DMS53 (cell line): ENCODE measurements around the gene COL2A1.

Source experiments
- DNase-seq: peaks from one replicate; lab custom pipeline; 2025; lab: John Stamatoyannopoulos, UW

COL2A1 gene

GRCh38 chr12:47989666-47990065 lies 14.6 kb downstream of the COL2A1 start:
- DNase-seq = no peak

GRCh38 chr12:47989023-47989417 lies 15.3 kb downstream of the COL2A1 start:
- no peak for DNase-seq

- DNase-seq = peak; percentile 65
These were observed 15.9 kb downstream of the COL2A1 start for GRCh38 chr12:47988073-47989022.

- no peak for DNase-seq
These were observed 16.7 kb downstream of the COL2A1 start for GRCh38 chr12:47987411-47988072.

- no peak for DNase-seq
These were observed 17.4 kb downstream of the COL2A1 start for GRCh38 chr12:47986832-47987231.

- DNase-seq = no peak
These were observed 18.0 kb downstream of the COL2A1 start for GRCh38 chr12:47986291-47986660.

GRCh38 chr12:47985596-47986290 lies 18.5 kb downstream of the COL2A1 start:
- DNase-seq = no peak

- DNase-seq = no peak
These were observed 19.9 kb downstream of the COL2A1 start for GRCh38 chr12:47984331-47984801.

- DNase-seq = no peak
These were observed 20.6 kb downstream of the COL2A1 start for GRCh38 chr12:47983541-47984115.

GRCh38 chr12:47982770-47983169 lies 21.5 kb downstream of the COL2A1 start:
- DNase-seq = no peak

- no peak for DNase-seq
These were observed 22.0 kb downstream of the COL2A1 start for GRCh38 chr12:47982311-47982710.

- no peak for DNase-seq
These were observed 22.6 kb downstream of the COL2A1 start for GRCh38 chr12:47981496-47982260.

- no peak for DNase-seq
These were observed 23.3 kb downstream of the COL2A1 start for GRCh38 chr12:47980779-47981495.

- no peak for DNase-seq
These were observed 24.1 kb downstream of the COL2A1 start for GRCh38 chr12:47980197-47980596.

GRCh38 chr12:47979686-47980085 lies 24.6 kb downstream of the COL2A1 start:
- DNase-seq = no peak

GRCh38 chr12:47979166-47979565 lies 25.1 kb downstream of the COL2A1 start:
- DNase-seq = no peak

GRCh38 chr12:47978598-47978873 lies 25.7 kb downstream of the COL2A1 start:
- DNase-seq = no peak

- DNase-seq = no peak
These were observed 26.3 kb downstream of the COL2A1 start for GRCh38 chr12:47977772-47978597.

GRCh38 chr12:47977046-47977771 lies 27.1 kb downstream of the COL2A1 start:
- DNase-seq = no peak
